GM23338 (cell line): ENCODE results near the gene TFF2. TPM values are rescaled to one million over a fixed set of nuclear protein-coding genes. Genes with fewer than 3 reads are reported as not detected.

Experiments
- ATAC-seq: fragments of 200-7000 bp; cut with Tn5 transposase; 3 replicates; pipeline ENCODE4 v1.9.1; 2020
- DNase-seq: peaks from one replicate; pipeline ENCODE4 v3.0.0-alpha.2; 2015; ENCODE audit warnings: low spot score
- H2AFZ ChIP-seq: fragments of 200-600 bp; sonication (generic); 2 replicates; pipeline ENCODE4 v1.8.0; 2016; ENCODE audit warnings: antibody characterized with exemption, mild to moderate bottlenecking, moderate library complexity
- H3F3A ChIP-seq: fragments of 200-600 bp; sonication (generic); replicated peaks from 2 replicates; pipeline ENCODE4 v1.8.0; 2017; ENCODE audit warnings: antibody characterized with exemption, mixed run types, low read depth
- H3K27ac ChIP-seq: fragments of 200-600 bp; sonication (generic); 2 replicates; pipeline ENCODE4 v1.6.1; 2016; ENCODE audit warnings: low read depth
- H3K27me3 ChIP-seq: fragments of 200-600 bp; sonication (generic); 2 replicates; pipeline ENCODE4 v1.8.0; 2016; ENCODE audit warnings: mild to moderate bottlenecking, mixed run types, moderate library complexity; ENCODE audit not compliant: insufficient read depth
- H3K36me3 ChIP-seq: fragments of 200-600 bp; sonication (generic); 2 replicates; pipeline ENCODE4 v1.8.0; 2016; ENCODE audit warnings: mild to moderate bottlenecking; ENCODE audit not compliant: insufficient read depth
- H3K4me1 ChIP-seq: fragments of 200-600 bp; sonication (generic); 2 replicates; pipeline ENCODE4 v1.8.0; 2016; ENCODE audit warnings: mild to moderate bottlenecking, moderate library complexity; ENCODE audit not compliant: insufficient read depth
- H3K4me2 ChIP-seq: fragments of 200-600 bp; sonication (generic); 2 replicates; pipeline ENCODE4 v1.7.1; 2017; ENCODE audit warnings: mixed run types
- H3K4me3 ChIP-seq: fragments of 200-600 bp; sonication (generic); 2 replicates; pipeline ENCODE4 v1.6.1; 2016; ENCODE audit warnings: mixed run types
- H3K79me2 ChIP-seq: fragments of 200-600 bp; sonication (generic); replicated peaks from 2 replicates; pipeline ENCODE4 v1.8.0; 2017; ENCODE audit warnings: mild to moderate bottlenecking; ENCODE audit not compliant: insufficient read depth
- H3K9me2 ChIP-seq: fragments of 200-600 bp; sonication (generic); 2 replicates; pipeline ENCODE4 v1.8.0; 2017; ENCODE audit not compliant: insufficient read depth
- H4K20me1 ChIP-seq: fragments of 200-600 bp; sonication (generic); replicated peaks from 2 replicates; pipeline ENCODE4 v1.8.0; 2017; ENCODE audit warnings: mild to moderate bottlenecking; ENCODE audit not compliant: insufficient read depth
- H3K27ac Mint-ChIP-seq: 2 replicates; pipeline ENCODE4 v1.8.0; 2020; ENCODE audit warnings: inconsistent platforms, mild to moderate bottlenecking, moderate library complexity, mixed read lengths
- H3K27me3 Mint-ChIP-seq: 3 replicates; pipeline ENCODE4 v1.8.0; 2022; ENCODE audit warnings: low read depth, mild to moderate bottlenecking, moderate library complexity, mixed read lengths, inconsistent platforms; ENCODE audit not compliant: insufficient read depth, poor library complexity
- H3K36me3 Mint-ChIP-seq: 3 replicates; pipeline ENCODE4 v1.8.0; 2021; ENCODE audit warnings: low read depth, mild to moderate bottlenecking, inconsistent platforms, moderate library complexity, mixed read lengths
- H3K4me1 Mint-ChIP-seq: 3 replicates; pipeline ENCODE4 v1.8.0; 2020; ENCODE audit warnings: mild to moderate bottlenecking, inconsistent platforms, mixed read lengths
- H3K4me3 Mint-ChIP-seq: 3 replicates; pipeline ENCODE4 v1.8.0; 2021; ENCODE audit warnings: moderate library complexity, mild to moderate bottlenecking, inconsistent platforms, mixed read lengths
- H3K9me3 Mint-ChIP-seq: 3 replicates; pipeline ENCODE4 v1.8.0; 2020; ENCODE audit warnings: moderate library complexity, mild to moderate bottlenecking, inconsistent platforms, mixed read lengths
- CREB1 ChIP-seq: fragments of 250-450 bp; sonication (Bioruptor Pico); IDR thresholded peaks from 2 replicates; pipeline ENCODE4 v1.5.0; 2020; ENCODE audit warnings: low read depth, mild to moderate bottlenecking, moderate library complexity
- CTCF ChIP-seq, 2 experiments: fragments of 200-600 bp in 1 of 2; sonication (generic) in 1 of 2; conservative IDR thresholded peaks; 2 replicates each; pipeline versions ENCODE4 v1.5.1 to v1.6.1; 2016 to 2017; ENCODE audit warnings: antibody characterized with exemption in 2 of 2, low read depth in 2 of 2, mild to moderate bottlenecking in 2 of 2, moderate library complexity in 1 of 2
- EZH2 ChIP-seq: fragments of 200-600 bp; sonication (generic); IDR thresholded peaks from one replicate; pipeline ENCODE4 v1.8.0; 2017; ENCODE audit warnings: antibody characterized with exemption, mild to moderate bottlenecking, low read depth; ENCODE audit not compliant: unreplicated experiment
- EZH2phosphoT487 ChIP-seq: fragments of 200-600 bp; sonication (generic); IDR thresholded peaks from one replicate; pipeline ENCODE4 v1.8.1; 2018; ENCODE audit warnings: antibody characterized with exemption; ENCODE audit not compliant: unreplicated experiment
- JUNB ChIP-seq: IDR thresholded peaks from one replicate; pipeline ENCODE4 v1.6.1; 2016; ENCODE audit warnings: antibody characterized with exemption; ENCODE audit not compliant: unreplicated experiment
- NANOG ChIP-seq: IDR thresholded peaks from 2 replicates; pipeline ENCODE4 v1.6.1; 2016; ENCODE audit warnings: antibody characterized with exemption, borderline replicate concordance
- POLR2AphosphoS5 ChIP-seq: IDR thresholded peaks from 2 replicates; pipeline ENCODE4 v1.6.1; 2016; ENCODE audit warnings: antibody characterized with exemption, low read depth
- STAT1 ChIP-seq: IDR thresholded peaks from one replicate; pipeline ENCODE4 v1.6.1; 2016; ENCODE audit warnings: antibody characterized with exemption; ENCODE audit not compliant: unreplicated experiment
- ZNF114 ChIP-seq: fragments of 250-450 bp; sonication (Bioruptor Pico); IDR thresholded peaks from 2 replicates; pipeline ENCODE4 v1.5.0; 2020; ENCODE audit warnings: mild to moderate bottlenecking, moderate library complexity
- ZNF331 ChIP-seq: fragments of 250-450 bp; sonication (Bioruptor Pico); IDR thresholded peaks from 2 replicates; pipeline ENCODE4 v1.5.0; 2020; ENCODE audit warnings: low read depth, mild to moderate bottlenecking, moderate library complexity
- ZNF462 ChIP-seq: fragments of 250-450 bp; sonication (Bioruptor Pico); IDR thresholded peaks from 2 replicates; pipeline ENCODE4 v1.5.0; 2020; ENCODE audit warnings: mild to moderate bottlenecking, moderate library complexity
- polyA plus RNA-seq: library from polyadenylated mRNA; unstranded; fragments of >200 nt; fragmentation: Nextera tagmentation; extraction: Ambion mirVana; gene quantifications from 2 replicates; pipeline ENCODE4 v1.2.1, GENCODE V29; 2016
- total RNA-seq: library from RNA; depleted of rRNA; stranded (reverse); fragments of >200 nt; shearing (Covaris generic); gene quantifications from 2 replicates; pipeline ENCODE4 v1.2.3, GENCODE V29; 2014
- TF ChIP-seq, protein P1 (sequence below): IDR thresholded peaks from one replicate; pipeline ENCODE4 v1.6.1; 2018; ENCODE audit warnings: antibody characterized with exemption; ENCODE audit not compliant: unreplicated experiment
- TF ChIP-seq, protein P2 (sequence below): IDR thresholded peaks from 2 replicates; pipeline ENCODE4 v1.6.1; 2016; ENCODE audit warnings: antibody characterized with exemption

The TFF2 gene
- total and polyA plus RNA-seq, 2 experiments from 2014 or later = not detected

GRCh38 chr21:42395302-42395701 is 44.5 kb upstream of the TFF2 start:
- H3K4me1 Mint-ChIP-seq = peaks cover 3% of the 10 kb centered on the region; the same call in 1 of the 3 replicates
- no peaks in the 10 kb centered on the region for H3K36me3 ChIP-seq
- H3K4me3 ChIP-seq = no peak overlapping the region
- H3K4me3 Mint-ChIP-seq = no peak overlapping the region
- H2AFZ ChIP-seq = no peak overlapping the region
- H3K79me2 ChIP-seq = no peaks in the 10 kb centered on the region
- H3K9me3 Mint-ChIP-seq = no peaks in the 10 kb centered on the region; the same call in 2 of the 3 replicates
- no peaks in the 10 kb centered on the region for H4K20me1 ChIP-seq
- H3K36me3 Mint-ChIP-seq = no peaks in the 10 kb centered on the region
- H3K27ac Mint-ChIP-seq = no peak overlapping the region
- H3K4me1 ChIP-seq = no peaks in the 10 kb centered on the region
- no peak overlapping the region for H3K4me2 ChIP-seq
- ATAC-seq (no peak), DNase-seq (no peak)
- H3K9me2 ChIP-seq = 0 out of 2 replicates have a peak, but pooled peaks cover under 1% of the 10 kb centered on the region
- TF ChIP-seq POLR2AphosphoS5 = no peak
- TF ChIP-seq ZNF331 (CRISPR knock-in tag) = no peak
- TF ChIP-seq, protein P1, sequence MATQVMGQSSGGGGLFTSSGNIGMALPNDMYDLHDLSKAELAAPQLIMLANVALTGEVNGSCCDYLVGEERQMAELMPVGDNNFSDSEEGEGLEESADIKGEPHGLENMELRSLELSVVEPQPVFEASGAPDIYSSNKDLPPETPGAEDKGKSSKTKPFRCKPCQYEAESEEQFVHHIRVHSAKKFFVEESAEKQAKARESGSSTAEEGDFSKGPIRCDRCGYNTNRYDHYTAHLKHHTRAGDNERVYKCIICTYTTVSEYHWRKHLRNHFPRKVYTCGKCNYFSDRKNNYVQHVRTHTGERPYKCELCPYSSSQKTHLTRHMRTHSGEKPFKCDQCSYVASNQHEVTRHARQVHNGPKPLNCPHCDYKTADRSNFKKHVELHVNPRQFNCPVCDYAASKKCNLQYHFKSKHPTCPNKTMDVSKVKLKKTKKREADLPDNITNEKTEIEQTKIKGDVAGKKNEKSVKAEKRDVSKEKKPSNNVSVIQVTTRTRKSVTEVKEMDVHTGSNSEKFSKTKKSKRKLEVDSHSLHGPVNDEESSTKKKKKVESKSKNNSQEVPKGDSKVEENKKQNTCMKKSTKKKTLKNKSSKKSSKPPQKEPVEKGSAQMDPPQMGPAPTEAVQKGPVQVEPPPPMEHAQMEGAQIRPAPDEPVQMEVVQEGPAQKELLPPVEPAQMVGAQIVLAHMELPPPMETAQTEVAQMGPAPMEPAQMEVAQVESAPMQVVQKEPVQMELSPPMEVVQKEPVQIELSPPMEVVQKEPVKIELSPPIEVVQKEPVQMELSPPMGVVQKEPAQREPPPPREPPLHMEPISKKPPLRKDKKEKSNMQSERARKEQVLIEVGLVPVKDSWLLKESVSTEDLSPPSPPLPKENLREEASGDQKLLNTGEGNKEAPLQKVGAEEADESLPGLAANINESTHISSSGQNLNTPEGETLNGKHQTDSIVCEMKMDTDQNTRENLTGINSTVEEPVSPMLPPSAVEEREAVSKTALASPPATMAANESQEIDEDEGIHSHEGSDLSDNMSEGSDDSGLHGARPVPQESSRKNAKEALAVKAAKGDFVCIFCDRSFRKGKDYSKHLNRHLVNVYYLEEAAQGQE = no peak
- no peak for TF ChIP-seq EZH2
- no peak for TF ChIP-seq CREB1 (CRISPR knock-in tag)
- TF ChIP-seq ZNF114 = no peak
- TF ChIP-seq NANOG = no peak
- TF ChIP-seq JUNB = no peak
- TF ChIP-seq STAT1 = no peak
- TF ChIP-seq, protein P2, sequence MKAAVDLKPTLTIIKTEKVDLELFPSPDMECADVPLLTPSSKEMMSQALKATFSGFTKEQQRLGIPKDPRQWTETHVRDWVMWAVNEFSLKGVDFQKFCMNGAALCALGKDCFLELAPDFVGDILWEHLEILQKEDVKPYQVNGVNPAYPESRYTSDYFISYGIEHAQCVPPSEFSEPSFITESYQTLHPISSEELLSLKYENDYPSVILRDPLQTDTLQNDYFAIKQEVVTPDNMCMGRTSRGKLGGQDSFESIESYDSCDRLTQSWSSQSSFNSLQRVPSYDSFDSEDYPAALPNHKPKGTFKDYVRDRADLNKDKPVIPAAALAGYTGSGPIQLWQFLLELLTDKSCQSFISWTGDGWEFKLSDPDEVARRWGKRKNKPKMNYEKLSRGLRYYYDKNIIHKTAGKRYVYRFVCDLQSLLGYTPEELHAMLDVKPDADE = no peak
- no peak for TF ChIP-seq EZH2phosphoT487
- TF ChIP-seq ZNF462 (CRISPR knock-in tag) = no peak
- no peak for TF ChIP-seq CTCF (conservative IDR thresholded peaks at IDR 0.05; ENCODE audit: low read depth in 2 of 2)
- H3K27ac ChIP-seq = no peak overlapping the region
- peaks cover 5% of the 10 kb centered on the region for H3K27me3 Mint-ChIP-seq
- H3F3A ChIP-seq = no peaks in the 10 kb centered on the region
- no peaks in the 10 kb centered on the region for H3K27me3 ChIP-seq
